A673 (cell line): Measurements from ENCODE around the gene LIN9.
"Not testable (repeated sequence)": the region's sequence is repeated elsewhere in the genome, so short reads cannot be mapped to it uniquely, and the experiment has no call there.

ENCODE experiments used
- EZH2 ChIP-seq: fragments of 200-600 bp; sonication (generic); IDR thresholded peaks from 2 replicates; pipeline ENCODE4 v1.6.1; 2017; ENCODE audit warnings: borderline replicate concordance, low read depth, mild to moderate bottlenecking, mixed read lengths, antibody characterized with exemption, low read length; ENCODE audit not compliant: poor library complexity, severe bottlenecking
- TF ChIP-seq, protein P1 (sequence below): fragments of 300-800, 200-600 bp; sonication (generic); conservative IDR thresholded peaks from 2 replicates; pipeline ENCODE4 v1.5.1; 2017; ENCODE audit warnings: low read depth, mild to moderate bottlenecking, antibody characterized with exemption, low read length, moderate library complexity, mixed read lengths

DNA sequence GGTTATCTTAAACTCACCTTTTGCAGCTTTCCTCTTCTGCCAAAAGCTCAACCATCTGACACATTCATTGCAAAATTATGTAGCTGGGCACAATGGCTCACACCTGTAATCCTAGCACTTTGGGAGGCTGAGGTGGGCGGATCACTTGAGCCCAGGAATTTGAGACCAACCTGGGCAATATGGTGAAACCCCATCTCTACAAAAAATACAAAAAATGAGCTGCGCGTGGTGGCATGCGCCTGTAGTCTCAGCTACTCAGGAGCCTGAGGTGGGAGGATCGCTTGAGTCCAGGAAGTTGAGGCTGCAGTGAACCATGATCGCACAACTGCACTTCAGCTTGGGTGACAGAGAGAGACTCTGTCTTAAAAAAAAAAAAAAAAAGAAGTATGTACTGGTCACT, 106.3 kb downstream of the LIN9 start:
- TF ChIP-seq, protein P1, sequence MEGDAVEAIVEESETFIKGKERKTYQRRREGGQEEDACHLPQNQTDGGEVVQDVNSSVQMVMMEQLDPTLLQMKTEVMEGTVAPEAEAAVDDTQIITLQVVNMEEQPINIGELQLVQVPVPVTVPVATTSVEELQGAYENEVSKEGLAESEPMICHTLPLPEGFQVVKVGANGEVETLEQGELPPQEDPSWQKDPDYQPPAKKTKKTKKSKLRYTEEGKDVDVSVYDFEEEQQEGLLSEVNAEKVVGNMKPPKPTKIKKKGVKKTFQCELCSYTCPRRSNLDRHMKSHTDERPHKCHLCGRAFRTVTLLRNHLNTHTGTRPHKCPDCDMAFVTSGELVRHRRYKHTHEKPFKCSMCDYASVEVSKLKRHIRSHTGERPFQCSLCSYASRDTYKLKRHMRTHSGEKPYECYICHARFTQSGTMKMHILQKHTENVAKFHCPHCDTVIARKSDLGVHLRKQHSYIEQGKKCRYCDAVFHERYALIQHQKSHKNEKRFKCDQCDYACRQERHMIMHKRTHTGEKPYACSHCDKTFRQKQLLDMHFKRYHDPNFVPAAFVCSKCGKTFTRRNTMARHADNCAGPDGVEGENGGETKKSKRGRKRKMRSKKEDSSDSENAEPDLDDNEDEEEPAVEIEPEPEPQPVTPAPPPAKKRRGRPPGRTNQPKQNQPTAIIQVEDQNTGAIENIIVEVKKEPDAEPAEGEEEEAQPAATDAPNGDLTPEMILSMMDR, result not testable (repeated sequence)
- TF ChIP-seq EZH2, result not testable (repeated sequence)
